ENCODE data around the gene LRFN3.

LRFN3 gene

DNA sequence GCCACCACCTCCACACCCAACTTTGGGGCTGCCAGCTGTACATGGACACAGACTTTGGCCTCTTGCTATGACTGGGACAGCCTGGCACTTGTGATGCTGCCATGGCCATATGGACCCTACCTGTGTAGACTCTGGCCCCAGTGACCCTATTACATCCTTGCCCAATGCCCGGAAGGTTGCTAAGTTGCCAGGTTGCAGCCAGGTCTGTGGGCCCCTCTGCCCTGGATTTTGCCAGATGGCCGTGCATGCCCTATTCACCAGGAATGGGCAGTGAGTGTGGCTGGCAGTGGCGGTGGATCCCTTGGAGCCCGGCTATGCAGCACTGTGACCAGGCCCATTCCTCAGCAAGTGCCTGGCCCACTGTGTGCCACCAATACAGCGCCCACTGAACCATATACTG lies 49.9 kb downstream of the LRFN3 start:
- TF ChIP-seq GLIS3 (CRISPR knock-in tag; IDR thresholded peaks at IDR 0.05) (no peak), SNAI2 (CRISPR knock-in tag; IDR thresholded peaks at IDR 0.05) (no peak), PPARA (CRISPR knock-in tag; IDR thresholded peaks at IDR 0.05; ENCODE audit: borderline replicate concordance) (no peak), OSR1 (CRISPR knock-in tag; IDR thresholded peaks at IDR 0.05) (no peak), ZFP30 (CRISPR knock-in tag; IDR thresholded peaks at IDR 0.05) (no peak), ZC3H10 (CRISPR knock-in tag; IDR thresholded peaks at IDR 0.05) (no peak), ZFP3 (CRISPR knock-in tag; IDR thresholded peaks at IDR 0.05) (no peak), TOX (CRISPR knock-in tag; IDR thresholded peaks at IDR 0.05; ENCODE audit: borderline replicate concordance) (no peak), ZNF565 (CRISPR knock-in tag; conservative IDR thresholded peaks at IDR 0.05; ENCODE audit: low read depth) (no peak), ZNF8 (CRISPR knock-in tag; IDR thresholded peaks at IDR 0.05) (no peak), RARB (CRISPR knock-in tag; IDR thresholded peaks at IDR 0.05) (no peak), ISL1 (CRISPR knock-in tag; IDR thresholded peaks at IDR 0.05) (no peak), ZNF70 (CRISPR knock-in tag; IDR thresholded peaks at IDR 0.05) (no peak), CSDC2 (CRISPR knock-in tag; IDR thresholded peaks at IDR 0.05) (no peak)
- TF ChIP-seq, protein P1, sequence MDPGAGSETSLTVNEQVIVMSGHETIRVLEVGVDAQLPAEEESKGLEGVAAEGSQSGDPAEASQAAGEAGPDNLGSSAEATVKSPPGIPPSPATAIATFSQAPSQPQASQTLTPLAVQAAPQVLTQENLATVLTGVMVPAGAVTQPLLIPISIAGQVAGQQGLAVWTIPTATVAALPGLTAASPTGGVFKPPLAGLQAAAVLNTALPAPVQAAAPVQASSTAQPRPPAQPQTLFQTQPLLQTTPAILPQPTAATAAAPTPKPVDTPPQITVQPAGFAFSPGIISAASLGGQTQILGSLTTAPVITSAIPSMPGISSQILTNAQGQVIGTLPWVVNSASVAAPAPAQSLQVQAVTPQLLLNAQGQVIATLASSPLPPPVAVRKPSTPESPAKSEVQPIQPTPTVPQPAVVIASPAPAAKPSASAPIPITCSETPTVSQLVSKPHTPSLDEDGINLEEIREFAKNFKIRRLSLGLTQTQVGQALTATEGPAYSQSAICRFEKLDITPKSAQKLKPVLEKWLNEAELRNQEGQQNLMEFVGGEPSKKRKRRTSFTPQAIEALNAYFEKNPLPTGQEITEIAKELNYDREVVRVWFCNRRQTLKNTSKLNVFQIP (CRISPR knock-in tag; IDR thresholded peaks at IDR 0.05; ENCODE audit: borderline replicate concordance, low read depth) = no peak
- TF ChIP-seq, protein P2, sequence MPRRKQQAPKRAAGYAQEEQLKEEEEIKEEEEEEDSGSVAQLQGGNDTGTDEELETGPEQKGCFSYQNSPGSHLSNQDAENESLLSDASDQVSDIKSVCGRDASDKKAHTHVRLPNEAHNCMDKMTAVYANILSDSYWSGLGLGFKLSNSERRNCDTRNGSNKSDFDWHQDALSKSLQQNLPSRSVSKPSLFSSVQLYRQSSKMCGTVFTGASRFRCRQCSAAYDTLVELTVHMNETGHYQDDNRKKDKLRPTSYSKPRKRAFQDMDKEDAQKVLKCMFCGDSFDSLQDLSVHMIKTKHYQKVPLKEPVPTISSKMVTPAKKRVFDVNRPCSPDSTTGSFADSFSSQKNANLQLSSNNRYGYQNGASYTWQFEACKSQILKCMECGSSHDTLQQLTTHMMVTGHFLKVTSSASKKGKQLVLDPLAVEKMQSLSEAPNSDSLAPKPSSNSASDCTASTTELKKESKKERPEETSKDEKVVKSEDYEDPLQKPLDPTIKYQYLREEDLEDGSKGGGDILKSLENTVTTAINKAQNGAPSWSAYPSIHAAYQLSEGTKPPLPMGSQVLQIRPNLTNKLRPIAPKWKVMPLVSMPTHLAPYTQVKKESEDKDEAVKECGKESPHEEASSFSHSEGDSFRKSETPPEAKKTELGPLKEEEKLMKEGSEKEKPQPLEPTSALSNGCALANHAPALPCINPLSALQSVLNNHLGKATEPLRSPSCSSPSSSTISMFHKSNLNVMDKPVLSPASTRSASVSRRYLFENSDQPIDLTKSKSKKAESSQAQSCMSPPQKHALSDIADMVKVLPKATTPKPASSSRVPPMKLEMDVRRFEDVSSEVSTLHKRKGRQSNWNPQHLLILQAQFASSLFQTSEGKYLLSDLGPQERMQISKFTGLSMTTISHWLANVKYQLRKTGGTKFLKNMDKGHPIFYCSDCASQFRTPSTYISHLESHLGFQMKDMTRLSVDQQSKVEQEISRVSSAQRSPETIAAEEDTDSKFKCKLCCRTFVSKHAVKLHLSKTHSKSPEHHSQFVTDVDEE (CRISPR knock-in tag; IDR thresholded peaks at IDR 0.05) = no peak
- TF ChIP-seq, protein P3, sequence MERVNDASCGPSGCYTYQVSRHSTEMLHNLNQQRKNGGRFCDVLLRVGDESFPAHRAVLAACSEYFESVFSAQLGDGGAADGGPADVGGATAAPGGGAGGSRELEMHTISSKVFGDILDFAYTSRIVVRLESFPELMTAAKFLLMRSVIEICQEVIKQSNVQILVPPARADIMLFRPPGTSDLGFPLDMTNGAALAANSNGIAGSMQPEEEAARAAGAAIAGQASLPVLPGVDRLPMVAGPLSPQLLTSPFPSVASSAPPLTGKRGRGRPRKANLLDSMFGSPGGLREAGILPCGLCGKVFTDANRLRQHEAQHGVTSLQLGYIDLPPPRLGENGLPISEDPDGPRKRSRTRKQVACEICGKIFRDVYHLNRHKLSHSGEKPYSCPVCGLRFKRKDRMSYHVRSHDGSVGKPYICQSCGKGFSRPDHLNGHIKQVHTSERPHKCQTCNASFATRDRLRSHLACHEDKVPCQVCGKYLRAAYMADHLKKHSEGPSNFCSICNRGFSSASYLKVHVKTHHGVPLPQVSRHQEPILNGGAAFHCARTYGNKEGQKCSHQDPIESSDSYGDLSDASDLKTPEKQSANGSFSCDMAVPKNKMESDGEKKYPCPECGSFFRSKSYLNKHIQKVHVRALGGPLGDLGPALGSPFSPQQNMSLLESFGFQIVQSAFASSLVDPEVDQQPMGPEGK (CRISPR knock-in tag; IDR thresholded peaks at IDR 0.05; ENCODE audit: borderline replicate concordance) = no peak
- no peak for ATAC-seq

DNA sequence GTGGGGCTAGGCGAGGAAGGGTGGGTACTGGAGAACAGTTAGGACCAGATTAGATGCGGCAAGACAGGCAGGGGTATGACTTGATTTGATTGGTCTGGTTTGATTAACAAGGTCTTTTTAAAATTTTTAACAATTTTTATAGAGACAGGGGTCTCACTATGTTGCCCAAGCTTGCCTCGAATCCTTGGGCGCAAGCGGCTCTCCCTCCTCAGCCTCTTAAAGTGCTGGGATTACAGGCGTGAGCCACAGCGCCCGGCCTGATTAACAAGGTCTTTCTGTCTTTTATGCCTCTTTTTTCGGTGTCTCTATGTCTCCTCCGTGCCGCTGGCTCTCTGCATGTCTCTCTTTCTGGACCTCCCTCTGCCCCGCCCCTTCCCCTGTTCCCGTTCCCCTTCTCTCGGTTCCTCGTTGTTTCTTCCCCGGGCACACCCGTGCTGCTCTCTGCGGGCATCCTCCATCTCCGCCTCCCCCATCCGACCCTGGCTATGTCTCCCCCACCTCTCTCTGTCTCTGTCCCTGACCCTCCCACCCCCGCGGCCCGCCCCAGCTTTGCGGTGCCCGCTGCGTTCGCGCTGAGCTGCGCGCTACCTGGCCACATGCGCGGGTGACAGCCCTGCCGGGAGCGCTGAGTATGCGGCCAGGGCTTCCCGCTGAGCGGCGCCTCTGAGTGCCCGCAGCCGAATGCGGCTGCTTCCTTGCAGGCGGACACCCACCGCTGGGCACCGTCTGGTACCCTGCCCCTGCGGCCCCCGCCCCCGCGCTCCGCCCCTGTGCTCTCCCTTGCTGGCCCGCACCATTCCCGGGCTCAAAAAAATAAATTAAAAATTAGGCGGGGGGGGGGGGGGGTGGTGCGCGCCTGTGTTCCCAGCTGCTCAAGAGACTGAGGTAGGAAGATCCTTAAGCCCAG lies 50.7 kb downstream of the LRFN3 start:
- TF ChIP-seq ZFP3 (CRISPR knock-in tag; IDR thresholded peaks at IDR 0.05) = no peak
- no peak for TF ChIP-seq ZC3H10 (CRISPR knock-in tag; IDR thresholded peaks at IDR 0.05)
- TF ChIP-seq CSDC2 (CRISPR knock-in tag; IDR thresholded peaks at IDR 0.05) = no peak
- TF ChIP-seq PPARA (CRISPR knock-in tag; IDR thresholded peaks at IDR 0.05; ENCODE audit: borderline replicate concordance) = no peak
- no peak for TF ChIP-seq TOX (CRISPR knock-in tag; IDR thresholded peaks at IDR 0.05; ENCODE audit: borderline replicate concordance)
- no peak for TF ChIP-seq BACH2 (CRISPR knock-in tag; IDR thresholded peaks at IDR 0.05; ENCODE audit: borderline replicate concordance)
- TF ChIP-seq TCF4 (CRISPR knock-in tag; IDR thresholded peaks at IDR 0.05; ENCODE audit: borderline replicate concordance) = no peak
- no peak for TF ChIP-seq ESRRG (CRISPR knock-in tag; IDR thresholded peaks at IDR 0.05)
- TF ChIP-seq, protein P2 (CRISPR knock-in tag; IDR thresholded peaks at IDR 0.05) = no peak
- TF ChIP-seq, protein P1 (CRISPR knock-in tag; IDR thresholded peaks at IDR 0.05; ENCODE audit: borderline replicate concordance, low read depth) = no peak
- no peak for TF ChIP-seq ZNF8 (CRISPR knock-in tag; IDR thresholded peaks at IDR 0.05)
- TF ChIP-seq ISL1 (CRISPR knock-in tag; IDR thresholded peaks at IDR 0.05) = no peak
- no peak for TF ChIP-seq ZNF70 (CRISPR knock-in tag; IDR thresholded peaks at IDR 0.05)
- no peak for TF ChIP-seq SNAI2 (CRISPR knock-in tag; IDR thresholded peaks at IDR 0.05)
- TF ChIP-seq ZFP30 (CRISPR knock-in tag; IDR thresholded peaks at IDR 0.05) = no peak
- TF ChIP-seq, protein P4, sequence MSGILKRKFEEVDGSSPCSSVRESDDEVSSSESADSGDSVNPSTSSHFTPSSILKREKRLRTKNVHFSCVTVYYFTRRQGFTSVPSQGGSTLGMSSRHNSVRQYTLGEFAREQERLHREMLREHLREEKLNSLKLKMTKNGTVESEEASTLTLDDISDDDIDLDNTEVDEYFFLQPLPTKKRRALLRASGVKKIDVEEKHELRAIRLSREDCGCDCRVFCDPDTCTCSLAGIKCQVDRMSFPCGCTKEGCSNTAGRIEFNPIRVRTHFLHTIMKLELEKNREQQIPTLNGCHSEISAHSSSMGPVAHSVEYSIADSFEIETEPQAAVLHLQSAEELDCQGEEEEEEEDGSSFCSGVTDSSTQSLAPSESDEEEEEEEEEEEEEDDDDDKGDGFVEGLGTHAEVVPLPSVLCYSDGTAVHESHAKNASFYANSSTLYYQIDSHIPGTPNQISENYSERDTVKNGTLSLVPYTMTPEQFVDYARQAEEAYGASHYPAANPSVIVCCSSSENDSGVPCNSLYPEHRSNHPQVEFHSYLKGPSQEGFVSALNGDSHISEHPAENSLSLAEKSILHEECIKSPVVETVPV (CRISPR knock-in tag; IDR thresholded peaks at IDR 0.05) = no peak
- peak; percentile 86 for ATAC-seq

All from SK-N-SH treated with all-trans-retinoic acid at 6 μM for 48 hours (cell line).